Measurements from ENCODE around the gene TNIP2. TPM values are rescaled to one million over a fixed set of nuclear protein-coding genes. Genes with fewer than 3 reads are reported as not detected.

Gene TNIP2
- total and polyA plus RNA-seq, 2 donors (not counting 3 experiments of a cell fraction or from before 2014, with no cell fraction given) = 37.7 to 52.1 TPM

DNA sequence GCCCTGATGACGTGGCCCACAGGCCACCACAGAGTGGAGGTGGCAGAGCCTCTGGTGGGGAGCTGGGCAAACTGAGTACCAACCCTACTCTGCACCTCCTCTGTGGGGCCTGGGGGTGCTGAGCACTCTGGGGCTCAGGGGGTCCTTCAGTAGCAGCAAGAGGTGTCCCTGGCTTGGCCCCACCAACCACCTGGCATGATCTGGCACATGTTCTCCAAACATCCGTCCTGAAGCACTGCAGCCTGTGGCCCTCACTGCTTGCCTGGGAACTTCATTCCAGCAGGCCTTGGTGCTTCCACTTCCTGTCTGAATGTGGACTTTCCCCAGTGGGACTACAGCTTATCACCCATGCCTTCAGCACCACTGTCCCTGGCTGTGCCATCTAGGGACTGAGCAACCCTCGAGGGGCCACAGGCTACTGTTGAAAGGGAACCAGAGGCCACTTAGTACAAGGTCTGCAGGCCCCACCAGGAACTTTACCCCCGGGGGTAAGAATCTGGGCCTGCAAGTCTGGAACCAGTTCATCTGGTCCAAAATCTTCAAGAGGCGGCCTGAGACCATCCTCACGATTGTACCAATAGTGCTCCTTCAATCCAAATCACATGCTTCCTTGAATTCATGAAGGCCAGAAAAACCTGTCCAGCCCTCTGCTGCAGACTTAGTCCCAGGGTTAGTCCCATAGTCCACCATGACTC lies 13.2 kb downstream of the TNIP2 start:
- no peak for DNase-seq (ENCODE audit: low read depth, low spot score)
- Histone ChIP-seq H3K4me3 (replicated peaks in 1 of 3; ENCODE audit: insufficient read depth in 1 of 3, low read depth in 1 of 3, low read length in 3 of 3) (no peak overlapping the region), H2AFZ (ENCODE audit: low read depth, low read length) (no peak overlapping the region), H3K4me1 (ENCODE audit: control insufficient read depth, extremely low read depth, insufficient read depth, low read length) (peaks cover 20% of the 10 kb centered on the region), H3K36me3 (ENCODE audit: control insufficient read depth in 2 of 2, extremely low read depth in 1 of 2, insufficient read depth in 2 of 2, low read length in 2 of 2) (peaks cover 7 to 46% of the 10 kb centered on the region in 2 experiments), H3K27me3 (ENCODE audit: control insufficient read depth in 2 of 2, insufficient read depth in 2 of 2, low read length in 2 of 2) (no peaks in the 10 kb centered on the region), H3K4me2 (ENCODE audit: insufficient read depth, low read length) (no peak overlapping the region), H3K9me1 (replicated peaks; ENCODE audit: control insufficient read depth, extremely low read depth, insufficient read depth, low read length) (no peaks in the 10 kb centered on the region), H3K9me3 (replicated peaks; ENCODE audit: control insufficient read depth, insufficient read depth, low read length) (no peaks in the 10 kb centered on the region), H3K79me2 (ENCODE audit: control insufficient read depth, insufficient read depth, low read length) (no peaks in the 10 kb centered on the region), H3K9ac (replicated peaks; ENCODE audit: extremely low read depth, insufficient read depth, low read length) (no peak overlapping the region), H3K27ac (ENCODE audit: insufficient read depth, low read depth, low read length) (no peak overlapping the region), H4K20me1 (replicated peaks; ENCODE audit: control insufficient read depth, extremely low read depth, insufficient read depth, low read length) (no peaks in the 10 kb centered on the region)
- TF ChIP-seq JUN (IDR thresholded peaks at IDR 0.05; ENCODE audit: borderline replicate concordance, insufficient read depth, insufficient read length, low read depth) (no peak), POLR2AphosphoS5 (IDR thresholded peaks at IDR 0.05; ENCODE audit: insufficient read depth, low read depth, low read length) (no peak), EZH2 (IDR thresholded peaks at IDR 0.05; ENCODE audit: borderline replicate concordance, low read depth, low read length, severe bottlenecking) (no peak), GATA2 (IDR thresholded peaks at IDR 0.05; ENCODE audit: insufficient read depth, insufficient read length, low read depth, low read length) (no peak), FOS (IDR thresholded peaks at IDR 0.05; ENCODE audit: borderline replicate concordance, insufficient read depth, low read length) (no peak), MYC (IDR thresholded peaks at IDR 0.05; ENCODE audit: low read depth, low read length) (no peak), POLR2A (IDR thresholded peaks at IDR 0.05; ENCODE audit: low read depth, low read length) (no peak)
- TF ChIP-seq, protein P1, sequence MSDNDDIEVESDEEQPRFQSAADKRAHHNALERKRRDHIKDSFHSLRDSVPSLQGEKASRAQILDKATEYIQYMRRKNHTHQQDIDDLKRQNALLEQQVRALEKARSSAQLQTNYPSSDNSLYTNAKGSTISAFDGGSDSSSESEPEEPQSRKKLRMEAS (IDR thresholded peaks at IDR 0.05; ENCODE audit: insufficient read depth, insufficient read length) = no peak
- TF ChIP-seq, protein P2, sequence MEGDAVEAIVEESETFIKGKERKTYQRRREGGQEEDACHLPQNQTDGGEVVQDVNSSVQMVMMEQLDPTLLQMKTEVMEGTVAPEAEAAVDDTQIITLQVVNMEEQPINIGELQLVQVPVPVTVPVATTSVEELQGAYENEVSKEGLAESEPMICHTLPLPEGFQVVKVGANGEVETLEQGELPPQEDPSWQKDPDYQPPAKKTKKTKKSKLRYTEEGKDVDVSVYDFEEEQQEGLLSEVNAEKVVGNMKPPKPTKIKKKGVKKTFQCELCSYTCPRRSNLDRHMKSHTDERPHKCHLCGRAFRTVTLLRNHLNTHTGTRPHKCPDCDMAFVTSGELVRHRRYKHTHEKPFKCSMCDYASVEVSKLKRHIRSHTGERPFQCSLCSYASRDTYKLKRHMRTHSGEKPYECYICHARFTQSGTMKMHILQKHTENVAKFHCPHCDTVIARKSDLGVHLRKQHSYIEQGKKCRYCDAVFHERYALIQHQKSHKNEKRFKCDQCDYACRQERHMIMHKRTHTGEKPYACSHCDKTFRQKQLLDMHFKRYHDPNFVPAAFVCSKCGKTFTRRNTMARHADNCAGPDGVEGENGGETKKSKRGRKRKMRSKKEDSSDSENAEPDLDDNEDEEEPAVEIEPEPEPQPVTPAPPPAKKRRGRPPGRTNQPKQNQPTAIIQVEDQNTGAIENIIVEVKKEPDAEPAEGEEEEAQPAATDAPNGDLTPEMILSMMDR (IDR thresholded peaks at IDR 0.05; ENCODE audit: extremely low read depth in 1 of 2, insufficient read depth in 1 of 2, low read depth in 1 of 2, low read length in 2 of 2) = no peak
- dilution Hi-C loops (cut with MboI; ENCODE audit: extremely low pct_ligation_motif_present, low sequenced_read_pairs) (no loop called here), intact Hi-C loops (cut with micrococcal nuclease) (no loop called here)
- BruUV-seq (replicated peaks) = no TSS peak
- no peak for FAIRE-seq
- POLR2A ChIA-PET = no interaction called here
- CTCF ChIA-PET = no interaction called here

Measured in endothelial cell of umbilical vein (primary cell).